Stimulated activated CD4-positive, alpha-beta T cell treated with anti-CD3 and anti-CD28 coated beads, Interleukin-12 subunit alpha, Interleukin-12 subunit beta, amount 100 ng/mL, for 48 hours (primary cell): ENCODE data around the gene RUNX3.

Source experiments
- DNase-seq, 3 donors: peaks; one replicate each; pipeline ENCODE4 v3.0.0-alpha.2; 2020; ENCODE audit warnings: low read depth in 2 of 3, low spot score in 1 of 3

RUNX3 gene

GRCh38 chr1:24963943-24964693 lies 34.0 kb upstream of the RUNX3 start:
- DNase-seq: no peak

- DNase-seq: no peak
Observed at GRCh38 chr1:24963099-24963872, 33.2 kb upstream of the RUNX3 start.

GRCh38 chr1:24961961-24962861 lies 32.1 kb upstream of the RUNX3 start:
- no peak for DNase-seq

- DNase-seq: no peak
Observed at GRCh38 chr1:24961334-24961733, 31.3 kb upstream of the RUNX3 start.

GRCh38 chr1:24960071-24960801 lies 30.2 kb upstream of the RUNX3 start:
- no peak for DNase-seq

- no peak for DNase-seq
Observed at GRCh38 chr1:24959623-24959975, 29.5 kb upstream of the RUNX3 start.

GRCh38 chr1:24958766-24959622 lies 28.9 kb upstream of the RUNX3 start:
- no peak for DNase-seq

- DNase-seq: no peak
Observed at GRCh38 chr1:24957808-24958752, 28.0 kb upstream of the RUNX3 start.

GRCh38 chr1:24957016-24957807 lies 27.1 kb upstream of the RUNX3 start:
- no peak for DNase-seq

- no peak for DNase-seq
Observed at GRCh38 chr1:24955779-24956365, 25.8 kb upstream of the RUNX3 start.

GRCh38 chr1:24955161-24955560 lies 25.1 kb upstream of the RUNX3 start:
- DNase-seq: peak; percentile 63 to 76 (median 67)

GRCh38 chr1:24954631-24955030 lies 24.6 kb upstream of the RUNX3 start:
- no peak for DNase-seq

- DNase-seq: no peak
Observed at GRCh38 chr1:24954022-24954421, 23.9 kb upstream of the RUNX3 start.

GRCh38 chr1:24952413-24952841 lies 22.4 kb upstream of the RUNX3 start:
- DNase-seq: no peak

- DNase-seq: no peak
Observed at GRCh38 chr1:24951810-24952412, 21.8 kb upstream of the RUNX3 start.

GRCh38 chr1:24951337-24951736 lies 21.3 kb upstream of the RUNX3 start:
- no peak for DNase-seq

- no peak for DNase-seq
Observed at GRCh38 chr1:24949331-24949881, 19.3 kb upstream of the RUNX3 start.
